Measurements from ENCODE around the gene LRRC45.
A peak's percentile ranks its signal among the peaks of the same experiment; 100 is the strongest.
"Not testable (repeated sequence)": the region's sequence is repeated elsewhere in the genome, so short reads cannot be mapped to it uniquely, and the experiment has no call there.

The LRRC45 gene

DNA sequence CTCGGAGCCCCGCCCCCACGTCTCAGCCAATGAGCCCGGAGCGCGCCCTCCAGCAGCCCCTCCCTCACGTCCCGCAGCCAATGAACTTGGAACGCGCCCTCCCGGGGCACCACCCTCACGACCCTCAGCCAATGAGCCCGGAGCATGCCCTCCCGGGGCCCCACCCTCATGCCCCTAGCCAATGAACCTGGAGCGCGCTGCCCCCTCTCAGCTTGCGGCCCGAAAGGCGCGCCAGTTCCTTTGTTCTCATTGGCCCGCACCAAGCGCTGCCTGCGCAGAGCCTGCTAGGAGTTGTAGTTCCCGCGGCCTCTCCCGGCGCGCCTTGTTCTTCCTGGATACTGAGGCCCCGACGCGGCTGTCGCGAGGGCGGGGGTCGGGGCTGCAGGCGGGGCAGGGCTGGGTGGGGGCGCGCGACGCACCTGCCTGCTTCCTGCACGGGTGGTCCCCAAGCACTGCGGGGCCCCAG is at the start of gene LRRC45:
Gene LRRC45, plus strand, starts transcription at position 325 of the 466 bp plus-strand sequence. CDS start 339 bp downstream, outside the sequence.
- peak; percentile 95 for DNase-seq (ENCODE audit: low spot score)

DNA sequence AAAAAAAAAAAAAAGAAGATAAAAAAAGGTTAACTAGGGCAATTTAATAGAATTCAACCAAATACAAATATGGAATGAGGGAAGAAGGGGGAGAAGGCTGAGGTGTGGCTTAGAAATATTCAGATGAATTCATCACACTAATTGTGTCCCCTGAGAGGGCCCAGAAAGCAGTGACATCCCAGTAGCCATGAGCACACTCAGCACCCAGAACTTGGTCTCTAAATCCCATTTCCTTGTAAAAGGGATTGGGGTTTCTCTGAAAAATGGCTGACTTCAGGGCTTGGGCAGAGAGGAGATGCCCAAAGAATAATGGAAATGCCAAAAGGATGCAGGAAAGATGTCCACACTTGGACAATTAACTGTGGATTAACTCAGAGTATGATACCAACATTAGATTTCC is 49.7 kb upstream of the LRRC45 start:
- no peak for DNase-seq (ENCODE audit: low spot score)

DNA sequence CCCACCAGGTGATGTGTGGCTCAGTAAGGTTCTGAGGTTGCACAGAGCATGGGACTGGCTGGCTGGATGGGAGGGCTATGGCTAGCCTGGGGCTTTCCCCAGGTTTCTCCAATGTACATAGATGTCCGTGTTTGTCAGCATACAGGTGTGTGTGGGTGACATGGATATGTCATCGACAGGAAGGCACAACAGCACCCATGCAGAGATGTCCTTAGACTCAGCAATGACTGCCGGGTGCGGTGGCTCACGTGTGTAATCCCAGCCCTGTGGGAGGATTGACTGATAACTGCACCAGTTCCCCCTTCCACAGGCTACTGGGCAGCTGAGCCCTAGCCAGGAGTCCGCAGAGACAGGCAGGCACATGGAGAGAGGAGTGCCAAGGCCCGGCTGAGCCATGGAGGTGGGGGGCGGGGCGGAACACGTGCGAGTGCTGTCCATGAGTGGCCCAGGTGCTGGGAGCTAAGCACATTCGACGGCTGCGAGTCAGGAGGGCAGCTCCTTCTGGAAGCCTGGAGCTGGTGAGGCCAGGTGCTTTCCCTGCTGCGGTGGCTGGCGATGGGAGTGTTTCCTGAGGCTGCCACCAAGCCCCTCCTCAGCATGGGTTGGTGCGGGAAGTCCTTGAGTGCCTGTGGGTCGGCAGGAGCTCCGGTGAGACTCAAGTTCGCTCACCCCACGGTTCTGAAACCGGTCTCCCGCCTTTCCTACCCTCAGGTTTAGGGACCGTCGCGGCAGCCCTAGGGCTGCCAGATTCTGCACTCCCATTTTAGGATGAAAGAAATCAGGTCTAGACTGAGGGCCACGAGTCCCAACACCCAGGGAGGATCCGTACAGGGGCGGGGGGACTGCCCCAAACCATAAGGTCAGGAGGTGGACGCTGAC is 46.5 kb upstream of the LRRC45 start:
- DNase-seq (ENCODE audit: low spot score), result peak; percentile 18

DNA sequence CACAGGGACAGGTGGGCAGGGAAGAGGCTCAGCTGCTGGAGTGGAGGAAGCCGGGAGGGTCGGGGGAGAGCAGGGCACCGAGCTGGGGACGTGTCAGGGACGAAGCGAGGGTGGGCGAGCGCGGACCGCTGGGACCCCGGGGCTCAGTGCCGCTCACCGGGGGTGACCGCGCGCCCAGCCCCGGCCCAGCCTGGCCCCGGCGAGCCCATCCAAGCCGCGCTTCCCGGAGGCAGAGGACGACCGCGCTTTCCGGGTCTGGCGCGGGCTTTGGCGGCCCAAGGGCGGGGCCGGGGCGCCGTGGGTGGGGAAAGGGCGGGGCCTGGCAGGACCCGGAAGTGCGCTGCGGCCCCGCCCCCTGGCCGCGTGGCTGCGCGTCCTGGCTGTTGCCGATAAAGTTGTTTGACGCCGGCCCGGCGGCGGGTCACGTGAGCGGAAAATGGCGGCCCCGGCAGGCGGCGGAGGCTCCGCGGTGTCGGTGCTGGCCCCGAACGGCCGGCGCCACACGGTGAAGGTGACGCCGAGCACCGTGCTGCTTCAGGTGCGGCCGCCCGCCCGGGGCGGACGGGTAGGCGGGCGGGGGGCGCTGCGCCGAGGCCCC is 45.8 kb upstream of the LRRC45 start, which contains the start of gene ASPSCR1:
Gene ASPSCR1, plus strand, starts transcription at position 419 of the 598 bp plus-strand sequence. Its CDS starts 18 bp downstream, at position 437.
- DNase-seq (ENCODE audit: low spot score), result peak; percentile 94

DNA sequence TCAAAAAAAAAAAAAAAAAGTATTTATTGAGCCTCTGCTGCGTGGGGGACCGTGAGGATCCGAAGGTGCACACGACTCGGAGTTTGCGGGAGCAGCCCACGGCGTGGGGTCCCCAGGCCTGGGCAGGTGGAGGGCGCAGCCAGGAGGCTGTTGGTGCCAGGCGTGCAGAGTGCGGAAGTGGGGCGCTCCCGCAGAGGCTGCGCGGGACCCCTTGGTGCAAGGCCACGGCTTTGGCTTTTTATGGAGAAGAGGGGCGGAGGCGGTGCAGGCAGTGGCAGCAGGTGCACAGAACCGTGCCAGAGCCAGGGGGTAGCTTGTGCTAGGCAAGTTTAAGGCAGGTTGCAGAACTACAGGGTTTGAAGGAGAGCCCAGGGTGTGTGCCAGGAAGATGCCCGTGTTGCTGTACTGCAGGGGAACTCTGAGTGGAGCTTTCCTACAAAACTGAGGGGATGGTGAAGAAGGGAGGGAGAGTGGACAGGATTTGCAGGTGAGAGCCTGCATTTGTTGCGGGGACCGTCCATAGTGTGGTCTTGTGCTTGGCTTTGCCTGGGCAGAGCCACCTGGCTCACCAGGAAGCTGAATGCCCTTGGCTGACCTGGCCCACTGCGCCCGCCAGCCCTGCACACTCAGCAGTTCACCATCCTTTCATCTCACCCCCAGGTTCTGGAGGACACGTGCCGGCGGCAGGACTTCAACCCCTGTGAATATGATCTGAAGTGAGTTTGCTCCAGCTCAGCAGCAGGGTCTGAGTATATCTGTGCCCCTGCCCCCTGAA is 44.4 kb upstream of the LRRC45 start:
- no peak for DNase-seq (ENCODE audit: low spot score)

DNA sequence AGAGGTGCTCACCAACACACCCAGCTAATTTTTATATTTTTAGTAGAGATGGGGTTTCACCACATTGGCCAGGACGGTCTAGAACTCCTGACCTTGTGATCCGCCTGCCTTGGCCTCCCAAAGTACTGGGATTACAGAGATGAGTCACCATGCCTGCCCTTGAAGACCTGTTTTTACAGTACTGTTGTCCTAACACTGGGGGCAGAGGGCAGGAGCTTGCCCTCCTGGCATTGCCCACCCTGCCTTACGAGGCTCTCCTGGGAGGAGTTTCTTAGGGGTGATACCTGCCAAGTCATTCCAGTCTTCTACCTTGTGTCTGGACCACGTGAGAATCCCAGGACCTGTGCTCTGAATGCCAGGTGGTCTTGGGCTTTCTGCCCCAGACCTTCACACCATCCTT is 43.0 kb upstream of the LRRC45 start:
- DNase-seq (ENCODE audit: low spot score), result no peak

DNA sequence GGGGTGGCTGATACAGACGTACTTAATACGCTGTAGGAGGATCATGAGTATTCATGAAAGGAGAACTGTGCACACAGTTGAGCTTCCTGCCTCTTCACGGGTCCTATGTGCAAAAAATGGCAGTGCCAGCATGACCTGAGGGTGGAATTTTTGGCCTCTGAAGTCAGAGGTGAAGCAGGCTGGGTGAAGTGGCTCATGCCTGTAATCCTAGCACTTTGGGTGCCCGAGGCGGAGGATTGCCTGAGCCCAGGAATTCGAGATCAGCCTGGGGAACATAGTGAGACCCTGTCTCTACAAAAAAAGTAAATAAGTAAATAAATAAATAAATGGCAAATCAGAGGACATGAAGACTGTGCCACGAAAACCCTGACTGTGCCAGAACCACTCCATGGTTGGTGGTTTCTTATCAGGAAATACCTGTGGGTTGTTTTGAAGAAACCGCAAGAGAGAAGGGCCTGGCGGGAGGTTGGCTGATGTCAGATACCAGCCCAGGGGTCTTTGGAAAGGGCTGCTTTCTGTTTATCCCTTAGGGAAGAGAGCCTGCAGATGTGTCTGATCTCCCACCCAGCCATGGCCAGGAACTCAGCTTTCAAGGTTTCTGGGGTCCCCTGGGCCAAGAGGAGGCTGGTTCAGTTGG is 42.3 kb upstream of the LRRC45 start:
- DNase-seq (ENCODE audit: low spot score), result no peak

- not testable (repeated sequence) for DNase-seq (ENCODE audit: low spot score)
Measured at GRCh38 chr17:81981511-81981910, 41.6 kb upstream of the LRRC45 start.

DNA sequence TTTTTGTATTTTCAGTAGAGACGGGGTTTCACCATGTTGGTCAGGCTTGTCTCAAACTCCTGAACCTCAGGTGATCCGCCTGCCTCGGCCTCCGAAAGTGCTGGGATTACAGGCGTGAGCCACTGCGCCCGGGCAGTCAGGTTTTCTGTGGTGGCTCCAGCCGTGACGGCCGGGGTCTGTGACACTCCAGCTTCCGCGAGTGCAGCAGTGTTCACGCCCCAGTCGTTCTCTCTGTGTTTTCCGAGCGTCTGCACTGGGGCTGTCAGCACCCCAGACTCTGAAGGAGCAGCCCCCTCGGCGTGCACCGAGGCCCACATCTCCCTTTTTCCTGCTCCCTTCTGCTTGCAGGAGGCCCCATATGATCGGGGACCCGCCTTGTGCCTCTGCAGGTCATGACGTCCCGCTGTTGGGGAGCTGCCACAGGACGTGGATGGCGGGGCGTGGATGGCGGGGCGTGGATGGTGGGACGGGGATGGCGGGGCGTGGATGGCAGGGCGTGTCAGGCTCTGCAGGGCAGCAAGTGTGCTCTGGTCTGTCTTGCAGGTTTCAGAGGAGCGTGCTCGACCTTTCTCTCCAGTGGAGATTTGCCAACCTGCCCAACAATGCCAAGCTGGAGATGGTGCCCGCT is 40.0 kb upstream of the LRRC45 start:
- DNase-seq (ENCODE audit: low spot score), result no peak

DNA sequence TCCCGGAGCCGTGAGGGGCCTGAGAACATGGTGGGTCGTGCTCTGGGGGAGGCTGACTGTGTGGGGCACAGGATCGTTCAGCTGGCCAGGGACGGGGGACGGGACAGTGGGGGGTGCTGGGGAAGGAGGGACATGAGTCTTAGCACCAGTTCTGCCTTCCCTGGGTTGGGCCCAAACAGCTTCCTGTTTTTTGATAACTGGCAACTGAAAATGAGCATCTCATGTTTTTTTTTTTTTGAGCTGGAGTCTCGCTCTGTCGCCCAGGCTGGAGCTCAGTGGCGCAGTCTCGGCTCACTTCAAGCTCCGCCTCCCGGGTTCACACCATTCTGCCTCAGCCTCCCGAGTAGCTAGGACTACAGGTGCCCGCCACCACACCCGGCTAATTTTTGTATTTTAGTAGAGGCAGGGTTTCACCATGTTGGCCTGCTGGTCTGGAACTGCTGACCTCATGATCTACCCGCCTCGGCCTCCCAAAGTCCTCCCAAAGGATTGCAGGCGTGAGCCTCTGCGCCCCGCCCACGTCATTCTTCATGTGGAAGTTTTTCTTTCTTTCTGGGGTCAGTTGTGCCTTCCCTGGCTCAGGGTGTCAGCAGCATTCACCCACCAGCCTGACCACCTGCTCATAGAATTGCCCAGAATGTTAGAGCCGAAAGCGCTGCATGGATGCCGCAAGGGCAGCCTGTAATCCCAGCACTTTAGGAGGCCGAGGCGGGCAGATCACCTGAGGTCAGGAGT is 39.3 kb upstream of the LRRC45 start:
- no peak for DNase-seq (ENCODE audit: low spot score)

- no peak for DNase-seq (ENCODE audit: low spot score)
Measured at GRCh38 chr17:81984773-81985410, 38.2 kb upstream of the LRRC45 start.

- DNase-seq (ENCODE audit: low spot score), result no peak
Measured at GRCh38 chr17:81986606-81987005, 36.5 kb upstream of the LRRC45 start.

DNA sequence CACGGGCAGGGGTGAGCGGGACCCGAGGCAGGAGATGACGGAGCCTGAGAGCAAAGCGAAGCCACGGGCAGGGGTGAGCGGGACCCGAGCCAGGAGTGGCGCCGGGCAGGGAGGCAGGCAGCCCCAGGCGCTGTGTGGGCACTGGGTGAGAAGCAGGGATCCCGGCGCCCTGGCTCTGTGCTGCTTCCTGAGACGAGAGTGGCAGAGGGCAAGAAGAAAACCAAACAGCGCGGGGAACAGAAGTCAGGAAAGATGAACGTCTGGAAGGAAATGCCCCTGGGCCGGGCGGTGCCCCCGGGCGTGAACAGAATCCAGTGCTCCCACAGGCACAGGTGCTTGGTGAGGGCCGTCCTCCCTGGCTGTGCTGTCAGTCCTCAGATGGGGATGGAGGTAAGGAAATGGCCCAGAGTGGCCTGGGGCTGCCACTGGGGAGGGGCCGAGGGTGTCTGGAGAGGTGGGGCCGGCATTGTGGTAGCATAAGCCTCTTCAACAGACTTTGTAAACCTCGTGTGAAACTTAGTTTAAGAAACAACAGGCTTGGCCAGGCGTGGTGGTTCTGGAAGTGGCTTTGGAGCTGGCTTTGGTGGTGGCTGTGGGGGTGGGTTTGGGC is 35.8 kb upstream of the LRRC45 start:
- DNase-seq (ENCODE audit: low spot score), result no peak

DNA sequence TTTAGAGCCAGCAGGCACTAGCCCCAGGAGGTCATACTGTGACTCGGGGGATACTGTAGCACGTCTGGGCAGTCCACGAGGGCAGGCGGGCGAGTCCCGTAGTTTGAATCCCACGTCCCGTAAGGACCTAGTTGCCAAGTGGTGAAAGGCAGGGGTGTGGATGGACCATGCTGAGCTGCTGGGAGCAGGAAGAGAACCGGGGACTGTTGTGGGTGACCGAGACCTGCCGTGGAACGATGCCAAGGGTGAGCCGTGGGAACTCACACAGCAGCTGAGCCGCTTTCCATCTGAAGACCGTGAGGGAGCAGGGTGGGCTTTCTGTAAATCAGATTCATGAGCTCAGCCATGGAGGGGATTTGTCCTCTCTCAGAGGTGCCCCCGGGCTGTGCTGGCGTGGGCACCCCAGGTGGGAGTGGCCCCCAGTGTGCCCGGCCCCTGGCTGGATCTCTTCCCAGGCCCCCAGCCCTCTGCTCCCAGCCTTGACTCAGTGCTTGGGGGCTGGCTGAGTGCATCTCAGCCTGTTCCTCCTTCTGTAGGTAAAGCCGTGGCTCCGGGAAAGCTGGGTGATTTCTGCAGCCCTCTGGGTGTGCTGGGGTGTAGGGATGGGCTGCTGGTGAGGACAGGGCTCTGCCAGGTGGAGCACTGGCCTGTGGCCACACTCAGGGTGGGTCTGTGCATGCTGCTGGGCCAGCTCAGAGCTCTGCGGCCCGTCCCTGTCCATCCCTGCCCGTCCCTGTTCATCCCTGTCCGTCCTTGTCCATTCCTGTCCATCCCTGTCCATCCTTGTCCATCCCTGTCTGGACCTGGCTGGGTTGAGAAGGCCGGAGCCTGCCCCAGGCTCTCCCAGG is 32.0 kb upstream of the LRRC45 start:
- DNase-seq (ENCODE audit: low spot score), result no peak

DNA sequence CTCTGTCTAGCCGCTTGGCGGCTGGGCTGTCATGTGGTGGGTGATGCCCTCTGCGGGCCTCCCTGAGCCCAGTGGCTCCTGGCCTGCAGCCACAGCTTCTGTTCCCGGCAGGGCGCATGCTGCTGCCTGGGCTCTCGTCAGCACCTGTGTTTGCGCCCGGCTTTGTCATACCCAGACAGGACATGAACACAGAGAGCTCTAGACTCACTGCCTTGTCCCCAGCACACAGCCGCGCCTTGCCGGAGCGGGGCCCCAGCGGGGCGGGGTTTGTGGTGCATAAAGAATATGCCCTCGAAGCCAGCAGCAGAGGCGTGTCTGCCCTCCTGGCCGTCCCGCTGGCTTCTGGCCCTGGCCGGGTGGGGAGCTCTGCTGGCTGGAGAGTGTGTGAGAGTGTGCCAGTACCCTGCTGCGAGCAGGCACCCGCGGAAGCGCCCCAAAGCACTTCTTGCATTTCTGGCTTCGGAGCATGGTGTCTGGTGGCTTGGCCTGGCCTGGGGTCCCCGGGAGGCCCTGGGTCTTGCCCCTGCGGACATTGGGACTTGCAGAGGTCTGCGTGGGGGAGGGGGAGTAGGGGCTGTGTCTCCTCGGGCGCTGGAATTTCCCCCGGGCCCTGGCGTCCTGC is 31.3 kb upstream of the LRRC45 start:
- DNase-seq (ENCODE audit: low spot score), result peak; percentile 84

DNA sequence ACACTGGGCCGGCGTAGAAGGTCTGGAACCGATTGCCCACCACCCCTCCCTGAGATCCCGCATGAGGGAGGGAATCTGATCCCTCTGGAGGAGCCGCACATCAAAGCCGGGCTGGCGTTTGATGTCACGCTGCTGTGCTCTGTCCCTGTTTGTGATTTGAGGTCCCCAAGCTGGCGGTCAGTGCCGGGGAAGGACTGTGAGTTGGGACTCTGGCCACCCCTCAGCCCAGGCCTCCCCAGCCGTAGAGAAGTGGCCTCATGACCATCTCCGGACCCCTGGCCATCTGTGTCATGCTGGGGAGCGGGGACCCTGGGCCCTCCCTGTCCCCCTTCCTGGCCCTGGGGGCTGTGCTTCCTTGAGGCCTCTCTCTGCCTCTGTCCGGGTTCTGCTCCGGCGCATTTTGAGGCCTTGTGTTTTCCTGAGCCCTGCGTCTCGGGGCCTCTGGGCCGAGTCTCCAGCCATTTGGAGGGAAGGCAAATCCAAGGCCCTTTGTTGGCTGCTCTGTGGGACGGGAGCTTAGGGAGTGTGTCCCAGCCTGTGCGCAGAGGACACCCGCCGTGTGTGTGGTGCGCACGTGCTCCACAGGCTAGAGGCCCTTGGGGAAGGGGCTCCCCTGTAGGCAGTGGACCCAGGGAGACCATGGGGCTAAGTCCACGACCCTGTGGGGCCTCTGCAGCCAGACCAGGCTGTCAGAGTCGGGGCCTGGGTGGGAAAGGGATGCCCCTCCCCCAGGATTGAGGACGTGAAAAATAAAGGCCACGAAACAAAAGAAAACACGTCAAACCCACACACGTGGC is 30.6 kb upstream of the LRRC45 start:
- DNase-seq (ENCODE audit: low spot score), result peak; percentile 64

- peak; percentile 42 for DNase-seq (ENCODE audit: low spot score)
Measured at GRCh38 chr17:81993729-81994592, 29.1 kb upstream of the LRRC45 start.
